HG03060 (cell line): ENCODE results near the gene TEX47.

Source experiments
- ATAC-seq: cut with Tn5 transposase; IDR thresholded peaks from one replicate; pipeline ENCODE4 v1.9.1; 2021; ENCODE audit warnings: low read depth, moderate number of reproducible peaks; ENCODE audit not compliant: unreplicated experiment

Gene TEX47

GRCh38 chr7:88756802-88757201 lies 38.7 kb downstream of the TEX47 start:
- ATAC-seq, result no peak

- no peak for ATAC-seq
Observed at GRCh38 chr7:88746126-88746525, 49.4 kb downstream of the TEX47 start.
